K562 (cell line): ENCODE measurements around the gene PLD3. TPM values are rescaled to one million over a fixed set of nuclear protein-coding genes. Genes with fewer than 3 reads are reported as not detected.

Experiments used
- ARNT ChIP-seq, 2 experiments: fragments of 450-650 bp; IDR thresholded peaks; 2 replicates each; pipeline ENCODE4 v1.6.1; 2016; ENCODE audit warnings: mild to moderate bottlenecking in 1 of 2
- ATF1 ChIP-seq, 2 experiments: fragments of 450-650 bp in 1 of 2; IDR thresholded peaks; 2 replicates each; pipeline ENCODE4 v1.6.1; 2016; ENCODE audit warnings: missing compliant biosample characterization in 1 of 2, missing genetic modification characterization in 1 of 2
- BCLAF1 ChIP-seq, 2 experiments: fragments of 450-650 bp in 1 of 2; IDR thresholded peaks; 2 replicates each; pipeline ENCODE4 v1.6.1; 2011 to 2017; ENCODE audit warnings: low read depth in 2 of 2, antibody characterized with exemption in 1 of 2, borderline replicate concordance in 1 of 2, low read length in 1 of 2, mild to moderate bottlenecking in 1 of 2, mixed read lengths in 1 of 2; ENCODE audit not compliant: control insufficient read depth in 1 of 2
- CXXC5 ChIP-seq: fragments of 250-450 bp; sonication (Bioruptor Pico); IDR thresholded peaks from 2 replicates; pipeline ENCODE4 v1.8.0; 2022; ENCODE audit warnings: inconsistent platforms, mild to moderate bottlenecking, moderate library complexity
- DPF2 ChIP-seq: fragments of 450-650 bp; IDR thresholded peaks from 2 replicates; pipeline ENCODE4 v1.6.1; 2016
- ERF ChIP-seq: fragments of 450-650 bp; formaldehyde crosslinking; IDR thresholded peaks from 2 replicates; pipeline ENCODE4 v1.4.0; 2020; ENCODE audit warnings: mild to moderate bottlenecking, mixed read lengths
- ESRRA ChIP-seq: fragments of 450-650 bp; IDR thresholded peaks from 2 replicates; pipeline ENCODE4 v1.6.1; 2014; ENCODE audit warnings: low read depth, mild to moderate bottlenecking, moderate library complexity, borderline replicate concordance
- FOXA3 ChIP-seq, 2 experiments: fragments of 450-650 bp in 1 of 2; sonication (generic) in 1 of 2; formaldehyde crosslinking; IDR thresholded peaks in 1 of 2; conservative IDR thresholded peaks in 1 of 2; 2 replicates each; pipeline versions ENCODE4 v1.4.0 to v1.8.0; 2020 to 2022; ENCODE audit warnings: mild to moderate bottlenecking in 2 of 2, missing genetic modification reagents in 1 of 2
- FOXM1 ChIP-seq, 2 experiments: fragments of 450-650 bp in 1 of 2; sonication (generic) in 1 of 2; formaldehyde crosslinking in 1 of 2; IDR thresholded peaks; 2 replicates each; pipeline versions ENCODE4 v1.6.1 to v1.9.0; 2017 to 2022; ENCODE audit warnings: low read depth in 2 of 2, mild to moderate bottlenecking in 2 of 2, missing genetic modification reagents in 1 of 2, moderate library complexity in 1 of 2
- GTF2E2 ChIP-seq: fragments of 200-800 bp; sonication (Bioruptor generic); IDR thresholded peaks from 2 replicates; pipeline ENCODE4 v1.6.1; 2016; ENCODE audit warnings: missing genetic modification characterization, missing compliant biosample characterization
- HDAC1 ChIP-seq, 2 experiments: fragments of 450-650 bp; IDR thresholded peaks; 2 replicates each; pipeline ENCODE4 v1.6.1; 2016 to 2017; ENCODE audit warnings: inconsistent platforms in 1 of 2, mild to moderate bottlenecking in 1 of 2, moderate library complexity in 1 of 2
- HDGF ChIP-seq: fragments of 450-650 bp; IDR thresholded peaks from 2 replicates; pipeline ENCODE4 v1.6.1; 2016
- HMGN3 ChIP-seq: IDR thresholded peaks from 2 replicates; pipeline ENCODE4 v1.6.1; 2011; ENCODE audit warnings: borderline replicate concordance, low read depth, mild to moderate bottlenecking, mixed read lengths, low read length; ENCODE audit not compliant: insufficient read length; ENCODE audit errors: extremely low read depth
- KLF13 ChIP-seq: fragments of 450-650 bp; IDR thresholded peaks from 2 replicates; pipeline ENCODE4 v1.6.1; 2016; ENCODE audit warnings: missing genetic modification characterization, low read depth, mild to moderate bottlenecking, missing compliant biosample characterization, moderate library complexity, borderline replicate concordance
- NFATC3 ChIP-seq: fragments of 450-650 bp; IDR thresholded peaks from 2 replicates; pipeline ENCODE4 v1.6.1; 2017; ENCODE audit warnings: mild to moderate bottlenecking
- NR2C2 ChIP-seq, 2 experiments: fragments of 200-800 bp in 1 of 2; sonication (Bioruptor generic) in 1 of 2; sonication (generic) in 1 of 2; formaldehyde crosslinking in 1 of 2; IDR thresholded peaks; 2 replicates each; pipeline versions ENCODE4 v1.6.1 to v1.8.0; 2016 to 2022; ENCODE audit warnings: mild to moderate bottlenecking in 1 of 2, missing compliant biosample characterization in 1 of 2, missing genetic modification characterization in 1 of 2, missing genetic modification reagents in 1 of 2
- PHB ChIP-seq: fragments of 250-450 bp; sonication (Bioruptor Pico); IDR thresholded peaks from 2 replicates; pipeline ENCODE4 v1.5.0; 2021
- RAD21 ChIP-seq, 2 experiments: fragments of 250-450 bp in 1 of 2; fragments of 450-650 bp in 1 of 2; sonication (Bioruptor Pico) in 1 of 2; formaldehyde crosslinking in 1 of 2; IDR thresholded peaks in 1 of 2; conservative IDR thresholded peaks in 1 of 2; 2 replicates each; pipeline versions ENCODE4 v1.4.0 to v1.8.0; 2020 to 2022; ENCODE audit warnings: mild to moderate bottlenecking in 2 of 2, moderate library complexity in 1 of 2
- SMARCA5 ChIP-seq: fragments of 450-650 bp; IDR thresholded peaks from 2 replicates; pipeline ENCODE4 v1.6.1; 2016
- TEAD1 ChIP-seq, 2 experiments: fragments of 450-650 bp in 1 of 2; sonication (generic) in 1 of 2; formaldehyde crosslinking; IDR thresholded peaks; 2 replicates each; pipeline versions ENCODE4 v1.4.0 to v1.8.0; 2020 to 2022; ENCODE audit warnings: mild to moderate bottlenecking in 2 of 2, missing genetic modification reagents in 1 of 2
- ZBED1 ChIP-seq: IDR thresholded peaks from 2 replicates; pipeline ENCODE4 v1.6.1; 2014
- ZBTB7A ChIP-seq: IDR thresholded peaks from 2 replicates; pipeline ENCODE4 v1.6.1; 2011; ENCODE audit warnings: low read depth, mild to moderate bottlenecking, low read length, moderate library complexity, borderline replicate concordance; ENCODE audit not compliant: control insufficient read depth
- ZNF76 ChIP-seq: fragments of 250-450 bp; sonication (Bioruptor Pico); IDR thresholded peaks from 2 replicates; pipeline ENCODE4 v1.4.0; 2020; ENCODE audit warnings: mild to moderate bottlenecking, moderate library complexity, borderline replicate concordance
- polyA plus RNA-seq, 8 experiments: library from polyadenylated mRNA; depleted of rRNA in 4 of 8; stranded (reverse) in 5 of 8; unstranded in 3 of 8; fragments of >200 nt; fragmentation: Nextera tagmentation in 2 of 8; fragmentation: Illumina TruSeq in 1 of 8; extraction: Ambion mirVana in 2 of 8; extraction: Trizol in 1 of 8; gene quantifications; 2 replicates each; pipeline versions ENCODE4 v1.2.1 to v1.2.3, GENCODE V29; 2011 to 2014; ENCODE audit warnings: inconsistent platforms in 1 of 8, missing spikeins in 1 of 8
- total RNA-seq, 7 experiments: library from RNA; depleted of rRNA in 6 of 7; stranded (reverse); fragments of >200 nt in 6 of 7; fragmentation: Illumina TruSeq in 2 of 7; extraction: Trizol in 2 of 7; gene quantifications; 2 replicates each; pipeline versions ENCODE4 v1.2.1 to v1.2.3, GENCODE V29; 2011 to 2021; ENCODE audit warnings: low replicate concordance in 1 of 7

The PLD3 gene
- total and polyA plus RNA-seq, 9 of the 15 experiments (the other 6 are each of a cell fraction or from before 2014, with no cell fraction given), result 2.3 to 128 (median 72.7) TPM

DNA sequence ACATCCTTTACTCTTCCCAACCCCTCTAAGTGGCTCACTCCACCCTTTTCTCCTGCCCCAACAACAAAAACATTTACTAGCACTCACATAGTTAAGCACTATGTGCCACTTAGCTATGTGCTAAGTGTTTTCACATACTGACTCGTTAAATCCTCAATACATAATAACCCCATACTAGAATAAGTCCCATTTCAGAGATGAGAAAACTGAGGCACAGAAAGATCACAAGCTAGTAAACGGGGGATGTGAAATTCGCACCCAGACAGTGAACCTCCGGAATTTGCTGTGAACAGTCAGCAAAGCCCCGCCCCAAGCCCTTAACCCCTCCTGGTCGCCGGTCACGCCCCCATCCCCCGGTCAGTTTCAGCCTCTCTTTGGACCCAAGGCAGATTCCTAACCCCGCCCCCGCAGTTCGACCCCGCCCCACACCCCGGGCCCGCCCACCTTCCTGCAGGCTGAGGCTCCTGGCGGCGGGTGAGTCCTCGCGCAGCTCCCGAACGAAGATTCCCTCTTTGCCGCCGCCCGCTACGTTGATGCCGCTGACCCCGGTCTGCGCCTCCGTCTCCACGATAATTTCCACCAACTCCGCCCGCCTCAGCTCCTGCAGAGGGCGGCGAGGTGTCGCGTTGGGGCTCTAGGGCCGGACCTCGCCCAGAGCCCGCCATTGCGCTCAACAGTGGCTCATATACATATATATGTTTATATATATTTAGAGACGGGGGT lies 54.9 kb downstream of the PLD3 start (continued):
- TF ChIP-seq ZBED1 (no peak), NR2C2 (CRISPR knock-in tag; IDR thresholded peaks at IDR 0.05) (no peak), NR2C2 (tag; IDR thresholded peaks at IDR 0.05) (0 out of 2 replicates have a peak, but pooled peaks have one; percentile 22), NFATC3 (peak; percentile 47; the same call in 1 of the 2 replicates), KLF13 (tag) (no peak), ERF (CRISPR knock-in tag) (no peak), FOXA3 (CRISPR knock-in tag; conservative IDR thresholded peaks at IDR 0.05 in 1 of 2, IDR thresholded peaks at IDR 0.05 in 1 of 2) (no peak), HDGF (0 out of 2 replicates have a peak, but pooled peaks have one; percentile 73), ZBTB7A (peak; percentile 43; the same call in 1 of the 2 replicates), PHB (CRISPR knock-in tag) (no peak), FOXM1 (IDR thresholded peaks at IDR 0.05; ENCODE audit: low read depth) (peak; percentile 9; the same call in 1 of the 2 replicates), FOXM1 (CRISPR knock-in tag; IDR thresholded peaks at IDR 0.05; ENCODE audit: low read depth) (no peak), HMGN3 (no peak), TEAD1 (CRISPR knock-in tag; IDR thresholded peaks at IDR 0.05) (0 out of 4 replicates have a peak, but pooled peaks have one; percentile 9 to 24), ESRRA (peak; percentile 53), ARNT (IDR thresholded peaks at IDR 0.05) (peak; percentile 33 to 76; a peak in 2 of 4 replicates), HDAC1 (IDR thresholded peaks at IDR 0.05) (peak; percentile 64 to 66; a peak in 2 of 4 replicates), ZNF76 (CRISPR knock-in tag) (no peak), CXXC5 (0 out of 2 replicates have a peak, but pooled peaks have one; percentile 46), GTF2E2 (peak; percentile 60; the same call in 1 of the 2 replicates), SMARCA5 (peak; percentile 97), BCLAF1 (IDR thresholded peaks at IDR 0.05; ENCODE audit: borderline replicate concordance in 1 of 2, control insufficient read depth in 1 of 2, low read depth in 2 of 2, low read length in 1 of 2) (no peak), ATF1 (CRISPR knock-in tag; IDR thresholded peaks at IDR 0.05) (no peak), ATF1 (tag; IDR thresholded peaks at IDR 0.05) (peak; percentile 14; the same call in 1 of the 2 replicates), DPF2 (peak; percentile 55; the same call in 1 of the 2 replicates), RAD21 (CRISPR knock-in tag; conservative IDR thresholded peaks at IDR 0.05 in 1 of 2, IDR thresholded peaks at IDR 0.05 in 1 of 2) (no peak)
